OCI-LY3 (cell line): ENCODE measurements around the gene FAM114A2.

Experiments used
- EZH2phosphoT487 ChIP-seq: fragments of 200-600 bp; shearing (Covaris generic); IDR thresholded peaks from 2 replicates; pipeline ENCODE4 v1.6.1; 2018; ENCODE audit warnings: antibody characterized with exemption, mixed run types, low read depth
- TF ChIP-seq, protein P1 (sequence below): fragments of 200-600, 300-600 bp; sonication (generic); IDR thresholded peaks from 2 replicates; pipeline ENCODE4 v1.5.1; 2014; ENCODE audit warnings: antibody characterized with exemption, low read length, low read depth

DNA sequence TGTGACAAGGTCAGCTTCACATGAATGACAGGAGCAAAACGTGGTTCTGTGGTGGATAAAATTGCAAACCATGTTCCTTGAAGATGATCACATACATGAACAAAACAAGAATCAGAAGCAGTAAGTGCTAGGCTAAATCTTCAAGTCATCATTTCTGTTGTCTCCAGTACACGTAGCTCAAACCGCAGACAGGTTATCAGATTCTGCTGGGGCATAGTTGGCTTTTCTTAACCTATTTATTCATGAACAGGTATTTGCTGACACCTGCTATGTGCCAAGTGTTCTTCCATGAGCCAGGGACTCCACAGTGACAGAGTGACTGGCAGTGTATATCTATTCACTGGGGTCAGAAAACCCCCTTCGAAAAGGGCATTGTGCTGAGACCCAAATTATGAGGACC lies 20.9 kb upstream of the FAM114A2 start:
- TF ChIP-seq, protein P1, sequence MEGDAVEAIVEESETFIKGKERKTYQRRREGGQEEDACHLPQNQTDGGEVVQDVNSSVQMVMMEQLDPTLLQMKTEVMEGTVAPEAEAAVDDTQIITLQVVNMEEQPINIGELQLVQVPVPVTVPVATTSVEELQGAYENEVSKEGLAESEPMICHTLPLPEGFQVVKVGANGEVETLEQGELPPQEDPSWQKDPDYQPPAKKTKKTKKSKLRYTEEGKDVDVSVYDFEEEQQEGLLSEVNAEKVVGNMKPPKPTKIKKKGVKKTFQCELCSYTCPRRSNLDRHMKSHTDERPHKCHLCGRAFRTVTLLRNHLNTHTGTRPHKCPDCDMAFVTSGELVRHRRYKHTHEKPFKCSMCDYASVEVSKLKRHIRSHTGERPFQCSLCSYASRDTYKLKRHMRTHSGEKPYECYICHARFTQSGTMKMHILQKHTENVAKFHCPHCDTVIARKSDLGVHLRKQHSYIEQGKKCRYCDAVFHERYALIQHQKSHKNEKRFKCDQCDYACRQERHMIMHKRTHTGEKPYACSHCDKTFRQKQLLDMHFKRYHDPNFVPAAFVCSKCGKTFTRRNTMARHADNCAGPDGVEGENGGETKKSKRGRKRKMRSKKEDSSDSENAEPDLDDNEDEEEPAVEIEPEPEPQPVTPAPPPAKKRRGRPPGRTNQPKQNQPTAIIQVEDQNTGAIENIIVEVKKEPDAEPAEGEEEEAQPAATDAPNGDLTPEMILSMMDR, result no peak
- TF ChIP-seq EZH2phosphoT487, result no peak
